Caki2 (cell line): ENCODE measurements around the gene ZNF445. TPM values are rescaled to one million over a fixed set of nuclear protein-coding genes. Genes with fewer than 3 reads are reported as not detected.
"Not testable (repeated sequence)": the region's sequence is repeated elsewhere in the genome, so short reads cannot be mapped to it uniquely, and the experiment has no call there.

Experiments
- DNase-seq: peaks from one replicate; pipeline ENCODE4 v3.0.0-alpha.2; 2015; ENCODE audit warnings: low read depth
- in situ Hi-C: cut with HindIII; loops from 2 replicates; pipeline ENCODE4 v1.10.0; 2016; ENCODE audit warnings: low sequenced_read_pairs, low pct_unique_long_range_greater_than_20kb, mixed read lengths
- total RNA-seq: library from RNA; depleted of rRNA; stranded (reverse); fragments of >200 nt; shearing (Covaris generic); gene quantifications from 2 replicates; pipeline ENCODE4 v1.2.3, GENCODE V29; 2014; ENCODE audit warnings: low replicate concordance

ZNF445 gene
- total RNA-seq, 1 experiment from 2014 or later = 3.5 TPM

DNA sequence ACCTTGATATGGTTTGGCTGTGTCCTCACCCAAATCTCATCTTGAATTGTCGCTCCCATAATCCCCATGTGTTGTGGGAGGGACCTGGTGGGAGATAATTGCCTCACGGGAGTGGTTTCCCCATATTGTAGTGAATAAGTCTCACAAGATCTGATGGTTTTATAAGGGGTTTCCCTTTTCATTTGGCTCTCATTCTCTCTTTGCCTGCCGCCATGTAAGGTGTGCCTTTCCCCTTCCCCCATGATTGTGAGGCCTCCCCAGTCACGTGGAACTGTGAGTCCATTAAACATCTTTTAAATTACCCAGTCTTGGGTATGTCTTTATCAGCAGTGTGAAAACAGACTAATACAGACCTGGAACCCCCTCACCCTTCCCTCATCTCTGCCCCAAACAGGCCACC, 59.4 kb downstream of the ZNF445 start:
- in situ Hi-C loops, DNase-seq: not testable (repeated sequence)

- DNase-seq = no peak
- in situ Hi-C loops = no loop called here
Observed at GRCh38 chr3:44416031-44417030, 61.1 kb downstream of the ZNF445 start.

GRCh38 chr3:44415421-44415820, 62.0 kb downstream of the ZNF445 start:
- no peak for DNase-seq
- in situ Hi-C loops = no loop called here

DNA sequence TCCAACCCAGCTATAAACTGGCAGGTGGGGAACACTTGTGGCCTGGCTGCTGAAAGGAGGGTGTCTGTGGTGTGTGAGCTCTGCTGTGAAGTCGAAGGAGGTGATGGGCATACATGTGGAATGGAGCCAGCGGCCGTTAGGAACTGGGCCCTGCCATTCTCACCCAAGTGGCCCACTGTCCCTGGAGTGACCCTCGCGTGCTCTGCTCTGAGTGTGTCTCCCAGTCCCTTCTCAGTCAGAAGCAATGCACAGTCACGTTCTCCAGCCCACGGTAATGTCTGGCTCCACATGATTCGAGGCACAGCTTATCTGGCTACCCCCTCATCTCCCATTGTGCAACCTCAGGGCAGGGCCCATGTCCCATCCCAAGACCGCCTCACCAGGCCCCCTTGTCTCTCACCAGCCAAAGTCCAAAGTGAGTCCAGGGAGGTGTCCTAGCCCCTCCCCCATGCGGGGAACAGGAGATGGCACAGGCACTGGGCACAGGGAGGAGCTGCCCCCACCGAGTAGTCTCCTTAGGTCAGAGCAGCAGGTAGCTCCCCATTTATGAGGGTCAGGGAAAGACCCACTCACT, 62.9 kb downstream of the ZNF445 start:
- DNase-seq = no peak
- in situ Hi-C loops = no loop called here

DNA sequence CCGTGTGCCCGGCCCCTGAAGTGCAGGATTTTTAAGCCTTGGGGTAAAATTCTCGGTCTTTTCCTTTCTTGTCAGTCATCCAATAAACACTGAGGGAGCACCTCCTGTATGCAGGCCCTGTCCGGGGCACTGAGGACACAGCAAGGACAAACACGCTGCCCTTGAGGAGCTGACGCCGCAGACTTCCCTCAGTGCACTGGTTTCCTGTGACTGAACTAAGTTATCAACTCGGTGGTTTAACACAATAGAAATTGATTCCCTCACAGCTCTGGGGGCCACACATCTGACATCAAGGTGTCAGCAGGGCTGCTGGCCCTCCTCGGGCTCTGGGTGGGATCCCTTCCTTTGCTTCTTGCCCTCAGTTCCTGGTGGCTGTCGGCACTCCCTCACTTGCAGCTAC, 65.1 kb downstream of the ZNF445 start:
- in situ Hi-C loops = no loop called here

GRCh38 chr3:44411031-44411645, 66.3 kb downstream of the ZNF445 start:
- in situ Hi-C loops = no loop called here
- no peak for DNase-seq

More for the DNA sequence above, 65.1 kb downstream of the ZNF445 start:
- no peak for DNase-seq

- in situ Hi-C loops = no loop called here
- DNase-seq = no peak
Observed at GRCh38 chr3:44409640-44410410, 67.6 kb downstream of the ZNF445 start.

- no peak for DNase-seq
- in situ Hi-C loops = no loop called here
Observed at GRCh38 chr3:44402548-44402947, 74.9 kb downstream of the ZNF445 start.

GRCh38 chr3:44400771-44401170, 76.7 kb downstream of the ZNF445 start:
- in situ Hi-C loops = no loop called here
- no peak for DNase-seq

GRCh38 chr3:44398853-44399252, 78.6 kb downstream of the ZNF445 start:
- in situ Hi-C loops = no loop called here

GRCh38 chr3:44398271-44398670, 79.2 kb downstream of the ZNF445 start:
- in situ Hi-C loops, DNase-seq: not testable (repeated sequence)

More at GRCh38 chr3:44398853-44399252, 78.6 kb downstream of the ZNF445 start:
- no peak for DNase-seq

DNA sequence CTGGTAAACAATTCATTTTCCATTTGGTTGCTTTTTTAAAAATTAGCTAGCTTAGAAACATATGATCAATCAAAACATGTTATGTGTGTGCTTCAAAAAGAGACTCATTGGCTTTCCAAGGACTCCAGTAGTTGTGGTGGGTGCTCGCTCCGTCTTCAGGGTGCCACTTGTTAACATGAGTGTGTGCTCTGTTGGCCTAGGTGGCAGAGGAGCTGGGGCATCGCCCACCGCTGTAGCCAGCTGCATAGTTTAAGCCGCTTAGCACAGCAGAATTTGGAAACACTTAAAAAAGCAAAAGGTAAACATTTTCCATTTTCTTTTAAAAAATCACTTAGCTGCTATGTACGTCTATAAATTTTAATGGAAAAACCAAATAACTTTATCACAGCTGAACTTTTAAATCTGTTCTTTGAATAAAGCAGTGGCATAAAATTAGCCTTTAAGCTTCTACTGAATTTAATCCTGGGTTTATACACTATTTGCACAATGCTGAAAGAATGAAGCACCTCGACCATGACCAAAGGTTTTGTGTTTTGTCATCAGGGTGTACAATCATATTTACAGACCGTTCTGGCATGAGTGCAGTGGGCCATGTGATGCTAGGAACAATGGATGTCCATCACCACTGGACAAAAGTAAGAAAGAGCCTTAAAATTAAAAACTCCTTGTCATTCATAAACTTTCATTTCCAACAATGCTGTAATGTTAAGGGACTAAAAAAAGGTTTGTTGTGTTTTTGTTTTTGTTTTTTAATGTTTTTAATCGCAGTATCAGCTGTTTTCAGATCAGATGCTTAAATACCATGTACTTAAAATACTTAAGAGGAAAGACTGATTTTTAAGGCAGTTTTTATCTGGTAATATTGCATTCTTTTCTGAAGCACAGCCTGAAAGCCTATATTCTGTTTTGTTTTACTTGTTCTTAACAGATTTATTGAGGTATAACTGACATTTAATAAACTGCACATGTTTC, 81.0 kb downstream of the ZNF445 start:
- in situ Hi-C loops = no loop called here
- DNase-seq = no peak

- no peak for DNase-seq
- in situ Hi-C loops = no loop called here
Observed at GRCh38 chr3:44395714-44396113, 81.8 kb downstream of the ZNF445 start.

DNA sequence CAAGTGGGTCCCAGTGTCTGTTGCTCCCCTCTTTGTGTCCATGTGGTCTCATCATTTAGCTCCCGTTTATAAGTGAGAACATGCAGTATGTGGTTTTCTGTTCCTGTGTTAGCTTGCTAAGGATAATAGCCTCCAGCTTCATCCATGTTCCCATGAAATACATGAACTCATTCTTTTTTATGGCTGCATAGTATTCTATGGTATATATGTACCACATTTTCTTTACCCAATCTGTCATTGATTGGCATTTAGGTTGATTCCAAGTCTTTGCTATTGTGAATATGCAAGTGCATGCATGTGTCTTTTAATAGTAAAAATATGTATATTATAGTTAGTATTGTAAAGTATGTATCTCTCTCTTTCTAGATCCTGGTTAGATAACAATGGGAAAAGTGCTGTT, 85.0 kb downstream of the ZNF445 start:
- in situ Hi-C loops = no loop called here
- DNase-seq = no peak

GRCh38 chr3:44387404-44387803, 90.1 kb downstream of the ZNF445 start:
- in situ Hi-C loops = no loop called here
- DNase-seq = no peak
